B cell (primary cell): ENCODE measurements around the gene STAMBP. TPM values are rescaled to one million over a fixed set of nuclear protein-coding genes. Genes with fewer than 3 reads are reported as not detected.

ENCODE experiments used
- ATAC-seq: fragments of 200-7000 bp; cut with Tn5 transposase; one replicate; pipeline ENCODE4 v1.10.0; 2021; ENCODE audit warnings: low read depth, mild to moderate bottlenecking, moderate number of reproducible peaks, moderate library complexity
- CTCF ChIA-PET: fragments of 350-600 bp; sonication (Branson Sonifier 250); formaldehyde crosslinking; loops from one replicate; lab custom pipeline; 2021; ENCODE audit warnings: antibody characterized with exemption, inconsistent platforms; lab: Charles Lee
- POLR2A ChIA-PET: fragments of 350-600 bp; sonication (Branson Sonifier 250); formaldehyde crosslinking; loops from one replicate; lab custom pipeline; 2021; ENCODE audit warnings: antibody characterized with exemption; lab: Charles Lee
- DNase-seq: peaks from one replicate; pipeline ENCODE4 v3.0.0; 2013
- H2AFZ ChIP-seq: 2 replicates; pipeline ENCODE4 v1.6.1; 2012; ENCODE audit warnings: mild to moderate bottlenecking, low read depth, low read length; ENCODE audit not compliant: insufficient read depth, poor library complexity, severe bottlenecking
- H3K27ac ChIP-seq, 2 donors: 1 replicate in 1 of 2; 2 replicates in 1 of 2; pipeline ENCODE4 v1.5.1; 2012 to 2013; ENCODE audit warnings: low read length in 2 of 2, mild to moderate bottlenecking in 2 of 2, moderate library complexity in 1 of 2
- H3K27me3 ChIP-seq, 4 experiments: fragments of 200-600 bp in 1 of 4; sonication (generic) in 1 of 4; replicated peaks in 1 of 4; 1 replicate in 2 of 4; 2 replicates in 2 of 4; pipeline versions ENCODE4 v1.6.1 to v1.7.0; 2013 to 2016; ENCODE audit warnings: low read length in 3 of 4, mild to moderate bottlenecking in 2 of 4, mixed read lengths in 1 of 4, moderate library complexity in 1 of 4; ENCODE audit not compliant: insufficient read depth in 4 of 4, control insufficient read depth in 3 of 4; ENCODE audit errors: control extremely low read depth in 1 of 4
- H3K36me3 ChIP-seq, 2 experiments: replicated peaks in 1 of 2; 1 replicate in 1 of 2; 2 replicates in 1 of 2; pipeline versions ENCODE4 v1.6.1 to v1.7.1; 2013; ENCODE audit warnings: low read length in 1 of 2; ENCODE audit not compliant: insufficient read depth in 2 of 2, control insufficient read depth in 1 of 2; ENCODE audit errors: control extremely low read depth in 1 of 2, extremely low read depth in 1 of 2
- H3K4me1 ChIP-seq, 2 donors: fragments of 200-600 bp in 1 of 2; sonication (generic) in 1 of 2; 1 replicate in 1 of 2; 2 replicates in 1 of 2; pipeline versions ENCODE4 v1.5.1 to v1.6.1; 2013 to 2017; ENCODE audit warnings: low read length in 2 of 2; ENCODE audit not compliant: control insufficient read depth in 2 of 2, insufficient read depth in 2 of 2
- H3K4me2 ChIP-seq: replicated peaks from 2 replicates; pipeline ENCODE3; 2012; ENCODE audit warnings: mild to moderate bottlenecking, low read depth, low read length; ENCODE audit not compliant: poor library complexity, severe bottlenecking
- H3K4me3 ChIP-seq, 5 experiments: fragments of 200-600 bp in 1 of 5; sonication (generic) in 1 of 5; 1 replicate in 3 of 5; 2 replicates in 2 of 5; pipeline versions ENCODE4 v1.5.1 to v1.7.0; 2011 to 2016; ENCODE audit warnings: low read length in 4 of 5, mild to moderate bottlenecking in 4 of 5, low read depth in 2 of 5, control low read depth in 1 of 5, moderate library complexity in 1 of 5; ENCODE audit not compliant: insufficient read depth in 1 of 5; ENCODE audit errors: control extremely low read depth in 1 of 5, extremely low read depth in 1 of 5
- H3K79me2 ChIP-seq: fragments of 200-600 bp; sonication (generic); one replicate; pipeline ENCODE4 v1.6.0; 2016; ENCODE audit warnings: low read length; ENCODE audit not compliant: control insufficient read depth, insufficient read depth
- H3K9ac ChIP-seq: fragments of 200-600 bp; sonication (generic); 2 replicates; pipeline ENCODE4 v1.6.1; 2017; ENCODE audit warnings: mild to moderate bottlenecking, low read length, moderate library complexity
- H3K9me3 ChIP-seq, 3 donors: one replicate each; pipeline versions ENCODE4 v1.6.1 to v1.7.1; 2013; ENCODE audit warnings: low read length in 2 of 3; ENCODE audit not compliant: control insufficient read depth in 2 of 3, insufficient read depth in 1 of 3; ENCODE audit errors: control extremely low read depth in 1 of 3
- H4K20me1 ChIP-seq: 2 replicates; pipeline ENCODE4 v1.6.0; 2012; ENCODE audit warnings: mild to moderate bottlenecking, low read length; ENCODE audit not compliant: insufficient read depth, control insufficient read depth, poor library complexity, severe bottlenecking
- H3K27ac Mint-ChIP-seq: one replicate; pipeline ENCODE4 v1.8.0; 2021; ENCODE audit warnings: mixed read lengths
- H3K27me3 Mint-ChIP-seq: one replicate; pipeline ENCODE4 v1.8.0; 2021; ENCODE audit warnings: mixed read lengths
- H3K4me1 Mint-ChIP-seq: one replicate; pipeline ENCODE4 v1.8.0; 2021; ENCODE audit warnings: mixed read lengths
- H3K4me3 Mint-ChIP-seq: one replicate; pipeline ENCODE4 v1.8.0; 2021; ENCODE audit warnings: mixed read lengths
- H3K9me3 Mint-ChIP-seq: one replicate; pipeline ENCODE4 v1.8.0; 2022; ENCODE audit warnings: mixed read lengths; ENCODE audit not compliant: insufficient read depth
- EZH2 ChIP-seq: IDR thresholded peaks from 2 replicates; pipeline ENCODE4 v1.6.1; 2012; ENCODE audit warnings: borderline replicate concordance, low read depth, mild to moderate bottlenecking, moderate library complexity, low read length; ENCODE audit not compliant: insufficient read depth, poor library complexity, severe bottlenecking
- WGBS: methylation state at CpG from one replicate; pipeline ENCODE4 v1.1.5; 2013; ENCODE audit warnings: missing lambda C conversion rate; ENCODE audit not compliant: insufficient coverage; 5-methylcytosine and 5-hydroxymethylcytosine counted together
- intact Hi-C: fragments of 100-400 bp; cut with micrococcal nuclease; formaldehyde crosslinking; loops from one replicate; pipeline ENCODE4 v1.10.0; 2022
- polyA plus RNA-seq: library from polyadenylated mRNA; depleted of rRNA; stranded (reverse); fragments of >200 nt; gene quantifications from 2 replicates; pipeline ENCODE4 v1.2.3, GENCODE V29; 2012
- total RNA-seq, 2 donors: library from RNA; stranded (reverse); fragments of 120-200 nt in 1 of 2; gene quantifications; 1 replicate in 1 of 2; 2 replicates in 1 of 2; pipeline versions ENCODE4 v1.2.3 to v1.2.4, GENCODE V29; 2013 to 2022
- TF ChIP-seq, protein P1 (sequence below): fragments of 200-600 bp; IDR thresholded peaks from one replicate; pipeline ENCODE4 v1.8.0; 2022; ENCODE audit warnings: antibody characterized with exemption, mild to moderate bottlenecking

Gene STAMBP
- total and polyA plus RNA-seq, 2 donors (not counting 1 experiment from before 2014, with no cell fraction given) = 21.8 to 32.5 TPM

DNA sequence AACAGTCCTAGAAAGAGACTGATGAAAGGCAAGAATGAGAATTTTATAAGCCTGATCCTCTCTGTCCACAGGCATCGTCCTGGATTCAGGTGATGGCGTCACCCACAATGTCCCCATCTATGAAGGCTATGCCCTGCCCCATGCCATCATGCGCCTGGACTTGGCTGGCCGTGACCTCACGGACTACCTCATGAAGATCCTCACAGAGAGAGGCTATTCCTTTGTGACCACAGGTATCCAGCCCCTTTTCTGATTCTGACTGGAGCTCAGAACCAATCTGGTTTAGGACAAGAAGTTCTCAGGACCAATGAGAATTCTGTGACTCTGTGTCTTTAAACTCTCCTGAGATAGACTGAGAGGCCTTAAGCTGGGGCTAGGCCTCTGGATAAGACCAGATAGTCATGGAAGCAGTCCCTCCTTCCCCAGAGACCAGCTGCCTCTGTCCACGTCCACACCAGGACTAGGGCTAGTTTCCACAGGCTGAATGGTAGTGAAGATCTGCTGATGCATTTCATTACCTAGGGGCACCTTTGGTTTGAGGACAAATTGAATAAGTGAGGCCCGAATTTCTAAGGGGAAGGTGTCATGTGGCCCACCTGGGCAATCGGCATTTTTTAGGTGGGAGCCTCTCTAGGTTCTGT, 84.8 kb downstream of the STAMBP start:
- no peaks in the 10 kb centered on the region for H3K4me1 ChIP-seq
- no peak overlapping the region for H3K4me3 ChIP-seq
- TF ChIP-seq EZH2 = no peak
- TF ChIP-seq, protein P1, sequence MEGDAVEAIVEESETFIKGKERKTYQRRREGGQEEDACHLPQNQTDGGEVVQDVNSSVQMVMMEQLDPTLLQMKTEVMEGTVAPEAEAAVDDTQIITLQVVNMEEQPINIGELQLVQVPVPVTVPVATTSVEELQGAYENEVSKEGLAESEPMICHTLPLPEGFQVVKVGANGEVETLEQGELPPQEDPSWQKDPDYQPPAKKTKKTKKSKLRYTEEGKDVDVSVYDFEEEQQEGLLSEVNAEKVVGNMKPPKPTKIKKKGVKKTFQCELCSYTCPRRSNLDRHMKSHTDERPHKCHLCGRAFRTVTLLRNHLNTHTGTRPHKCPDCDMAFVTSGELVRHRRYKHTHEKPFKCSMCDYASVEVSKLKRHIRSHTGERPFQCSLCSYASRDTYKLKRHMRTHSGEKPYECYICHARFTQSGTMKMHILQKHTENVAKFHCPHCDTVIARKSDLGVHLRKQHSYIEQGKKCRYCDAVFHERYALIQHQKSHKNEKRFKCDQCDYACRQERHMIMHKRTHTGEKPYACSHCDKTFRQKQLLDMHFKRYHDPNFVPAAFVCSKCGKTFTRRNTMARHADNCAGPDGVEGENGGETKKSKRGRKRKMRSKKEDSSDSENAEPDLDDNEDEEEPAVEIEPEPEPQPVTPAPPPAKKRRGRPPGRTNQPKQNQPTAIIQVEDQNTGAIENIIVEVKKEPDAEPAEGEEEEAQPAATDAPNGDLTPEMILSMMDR = no peak
- no peaks in the 10 kb centered on the region for H3K27me3 ChIP-seq
- H3K79me2 ChIP-seq = no peaks in the 10 kb centered on the region
- no peaks in the 10 kb centered on the region for H4K20me1 ChIP-seq
- ChIA-PET CTCF (interaction anchor here (0.6 kb wide), 1 partner anchor 492 kb away, joined by 3 read pairs; no protein-coding TSS in a partner anchor), POLR2A (no interaction called here)
- H3K4me3 Mint-ChIP-seq = no peak overlapping the region
- 93% methylated on average over 8 of the region's 8 CpGs for WGBS
- DNase-seq (no peak), ATAC-seq (no peak)
- no peaks in the 10 kb centered on the region for H3K4me1 Mint-ChIP-seq
- H3K9me3 Mint-ChIP-seq = no peaks in the 10 kb centered on the region
- H3K4me2 ChIP-seq = no peak overlapping the region
- H3K27me3 Mint-ChIP-seq = no peaks in the 10 kb centered on the region
- intact Hi-C loops = no loop called here
- H3K9ac ChIP-seq = no peak overlapping the region
- no peaks in the 10 kb centered on the region for H3K9me3 ChIP-seq
- H3K27ac Mint-ChIP-seq = no peak overlapping the region
- no peak overlapping the region for H2AFZ ChIP-seq
- no peak overlapping the region for H3K27ac ChIP-seq
- no peaks in the 10 kb centered on the region for H3K36me3 ChIP-seq

DNA sequence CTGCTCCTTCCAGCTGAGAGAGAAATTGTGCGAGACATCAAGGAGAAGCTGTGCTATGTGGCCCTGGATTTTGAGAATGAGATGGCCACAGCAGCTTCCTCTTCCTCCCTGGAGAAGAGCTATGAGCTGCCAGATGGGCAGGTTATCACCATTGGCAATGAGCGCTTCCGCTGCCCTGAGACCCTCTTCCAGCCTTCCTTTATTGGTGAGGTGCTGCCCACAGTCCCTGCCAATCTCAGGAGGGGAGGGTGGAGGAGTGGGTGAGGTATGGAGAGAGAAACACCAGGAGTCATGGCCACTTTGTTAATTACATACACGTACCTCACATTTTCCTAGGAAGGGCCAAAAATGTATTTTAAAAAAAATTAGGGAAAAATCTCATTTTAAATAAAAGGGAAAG, 85.9 kb downstream of the STAMBP start:
- ChIA-PET CTCF (no interaction called here), POLR2A (no interaction called here)
- Histone ChIP-seq H3K4me2 (no peak overlapping the region), H3K9me3 (no peaks in the 10 kb centered on the region), H3K27ac (no peak overlapping the region), H3K9ac (no peak overlapping the region), H2AFZ (no peak overlapping the region), H3K36me3 (no peaks in the 10 kb centered on the region), H4K20me1 (no peaks in the 10 kb centered on the region), H3K4me1 (no peaks in the 10 kb centered on the region), H3K79me2 (no peaks in the 10 kb centered on the region), H3K4me3 (no peak overlapping the region), H3K27me3 (no peaks in the 10 kb centered on the region)
- no peak for DNase-seq
- Mint-ChIP-seq H3K27ac (no peak overlapping the region), H3K4me3 (no peak overlapping the region), H3K4me1 (no peaks in the 10 kb centered on the region), H3K27me3 (no peaks in the 10 kb centered on the region), H3K9me3 (no peaks in the 10 kb centered on the region)
- intact Hi-C loops = no loop called here
- ATAC-seq = no peak
- no peak for TF ChIP-seq EZH2
- TF ChIP-seq, protein P1 = no peak
- no CpG with 5 or more reads among the region's 4 CpGs for WGBS
